ENCODE measurements around the gene BTG4. TPM values are rescaled to one million over a fixed set of nuclear protein-coding genes. Genes with fewer than 3 reads are reported as not detected.

Gene BTG4
- total RNA-seq, 1 donor from 2014 or later = not detected

GRCh38 chr11:111518668-111519067 lies 6.5 kb upstream of the BTG4 start:
- DNase-seq (ENCODE audit: extremely low spot score, unreplicated experiment) = no peak
- Mint-ChIP-seq H3K9me3 (ENCODE audit: unreplicated experiment) (no peaks in the 10 kb centered on the region), H3K4me1 (ENCODE audit: unreplicated experiment) (peaks cover 6% of the 10 kb centered on the region), H3K27ac (ENCODE audit: unreplicated experiment) (no peak overlapping the region), H3K36me3 (ENCODE audit: unreplicated experiment) (no peaks in the 10 kb centered on the region), H3K4me3 (ENCODE audit: unreplicated experiment) (no peak overlapping the region), H3K27me3 (ENCODE audit: unreplicated experiment) (peaks cover 15% of the 10 kb centered on the region)
- TF ChIP-seq, protein P1, sequence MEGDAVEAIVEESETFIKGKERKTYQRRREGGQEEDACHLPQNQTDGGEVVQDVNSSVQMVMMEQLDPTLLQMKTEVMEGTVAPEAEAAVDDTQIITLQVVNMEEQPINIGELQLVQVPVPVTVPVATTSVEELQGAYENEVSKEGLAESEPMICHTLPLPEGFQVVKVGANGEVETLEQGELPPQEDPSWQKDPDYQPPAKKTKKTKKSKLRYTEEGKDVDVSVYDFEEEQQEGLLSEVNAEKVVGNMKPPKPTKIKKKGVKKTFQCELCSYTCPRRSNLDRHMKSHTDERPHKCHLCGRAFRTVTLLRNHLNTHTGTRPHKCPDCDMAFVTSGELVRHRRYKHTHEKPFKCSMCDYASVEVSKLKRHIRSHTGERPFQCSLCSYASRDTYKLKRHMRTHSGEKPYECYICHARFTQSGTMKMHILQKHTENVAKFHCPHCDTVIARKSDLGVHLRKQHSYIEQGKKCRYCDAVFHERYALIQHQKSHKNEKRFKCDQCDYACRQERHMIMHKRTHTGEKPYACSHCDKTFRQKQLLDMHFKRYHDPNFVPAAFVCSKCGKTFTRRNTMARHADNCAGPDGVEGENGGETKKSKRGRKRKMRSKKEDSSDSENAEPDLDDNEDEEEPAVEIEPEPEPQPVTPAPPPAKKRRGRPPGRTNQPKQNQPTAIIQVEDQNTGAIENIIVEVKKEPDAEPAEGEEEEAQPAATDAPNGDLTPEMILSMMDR (IDR thresholded peaks at IDR 0.05) = no peak

- no peak overlapping the region for H3K27ac Mint-ChIP-seq (ENCODE audit: unreplicated experiment)
- no peak overlapping the region for H3K4me3 Mint-ChIP-seq (ENCODE audit: unreplicated experiment)
- no peak for DNase-seq (ENCODE audit: extremely low spot score, unreplicated experiment)
- no peaks in the 10 kb centered on the region for H3K36me3 Mint-ChIP-seq (ENCODE audit: unreplicated experiment)
- H3K27me3 Mint-ChIP-seq (ENCODE audit: unreplicated experiment) = peaks cover 23% of the 10 kb centered on the region
- TF ChIP-seq, protein P1 (IDR thresholded peaks at IDR 0.05) = no peak
- H3K4me1 Mint-ChIP-seq (ENCODE audit: unreplicated experiment) = peaks cover 10% of the 10 kb centered on the region
- no peaks in the 10 kb centered on the region for H3K9me3 Mint-ChIP-seq (ENCODE audit: unreplicated experiment)
These were observed 3.4 kb upstream of the BTG4 start for GRCh38 chr11:111515591-111515990.

GRCh38 chr11:111514216-111515031 lies 2.2 kb upstream of the BTG4 start, which contains the start of gene HOATZ:
Gene HOATZ, plus strand, starts transcription at chr11:111514778. Its CDS starts 7 bp downstream, at chr11:111514785.
- Mint-ChIP-seq H3K4me1 (ENCODE audit: unreplicated experiment) (peaks cover 10% of the 10 kb centered on the region), H3K27me3 (ENCODE audit: unreplicated experiment) (peaks cover 28% of the 10 kb centered on the region), H3K36me3 (ENCODE audit: unreplicated experiment) (no peaks in the 10 kb centered on the region), H3K9me3 (ENCODE audit: unreplicated experiment) (no peaks in the 10 kb centered on the region), H3K4me3 (ENCODE audit: unreplicated experiment) (peak within 1 kb of the TSS; percentile 57), H3K27ac (ENCODE audit: unreplicated experiment) (no peak within 1 kb of the TSS)
- TF ChIP-seq, protein P1 (IDR thresholded peaks at IDR 0.05) = peak; percentile 23
- no peak for DNase-seq (ENCODE audit: extremely low spot score, unreplicated experiment)

GRCh38 chr11:111513240-111513605 lies 1.0 kb upstream of the BTG4 start:
- H3K27me3 Mint-ChIP-seq (ENCODE audit: unreplicated experiment) = peaks cover 37% of the 10 kb centered on the region
- H3K36me3 Mint-ChIP-seq (ENCODE audit: unreplicated experiment) = no peaks in the 10 kb centered on the region
- peaks cover under 1% of the 10 kb centered on the region for H3K9me3 Mint-ChIP-seq (ENCODE audit: unreplicated experiment)
- TF ChIP-seq, protein P1 (IDR thresholded peaks at IDR 0.05) = no peak
- DNase-seq (ENCODE audit: extremely low spot score, unreplicated experiment) = no peak
- peaks cover 10% of the 10 kb centered on the region for H3K4me1 Mint-ChIP-seq (ENCODE audit: unreplicated experiment)
- peak overlapping the region; percentile 60 for H3K4me3 Mint-ChIP-seq (ENCODE audit: unreplicated experiment)
- H3K27ac Mint-ChIP-seq (ENCODE audit: unreplicated experiment) = no peak overlapping the region

DNA sequence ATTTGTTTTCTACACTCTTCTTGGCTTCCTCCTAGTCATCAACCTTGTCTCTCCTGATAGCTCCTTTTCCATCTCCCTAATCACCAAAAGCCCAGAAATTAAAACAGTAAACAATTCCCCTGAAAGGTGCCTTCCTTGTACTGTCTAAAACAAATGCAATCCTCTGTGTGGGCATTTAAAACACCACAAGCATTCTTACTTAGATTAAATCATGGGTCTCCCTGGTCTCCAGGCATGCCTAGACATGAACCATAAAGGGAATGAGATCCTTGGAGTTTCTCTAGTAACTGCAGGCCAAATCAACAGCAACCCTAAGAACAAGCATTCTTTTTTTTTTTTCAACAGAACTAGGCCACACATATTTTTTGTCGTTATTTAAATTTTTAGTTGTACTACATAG lies 1.9 kb downstream of the BTG4 start:
- Mint-ChIP-seq H3K9me3 (ENCODE audit: unreplicated experiment) (peaks cover 10% of the 10 kb centered on the region), H3K36me3 (ENCODE audit: unreplicated experiment) (no peaks in the 10 kb centered on the region), H3K27ac (ENCODE audit: unreplicated experiment) (no peak overlapping the region), H3K4me1 (ENCODE audit: unreplicated experiment) (peaks cover 10% of the 10 kb centered on the region), H3K27me3 (ENCODE audit: unreplicated experiment) (peaks cover 57% of the 10 kb centered on the region), H3K4me3 (ENCODE audit: unreplicated experiment) (no peak overlapping the region)
- no peak for DNase-seq (ENCODE audit: extremely low spot score, unreplicated experiment)
- TF ChIP-seq, protein P1 (IDR thresholded peaks at IDR 0.05) = no peak
